ENCODE data around the gene APOH. TPM values are rescaled to one million over a fixed set of nuclear protein-coding genes. Genes with fewer than 3 reads are reported as not detected.

Gene APOH
- total RNA-seq, 1 experiment from 2014 or later, result 1.4 TPM

DNA sequence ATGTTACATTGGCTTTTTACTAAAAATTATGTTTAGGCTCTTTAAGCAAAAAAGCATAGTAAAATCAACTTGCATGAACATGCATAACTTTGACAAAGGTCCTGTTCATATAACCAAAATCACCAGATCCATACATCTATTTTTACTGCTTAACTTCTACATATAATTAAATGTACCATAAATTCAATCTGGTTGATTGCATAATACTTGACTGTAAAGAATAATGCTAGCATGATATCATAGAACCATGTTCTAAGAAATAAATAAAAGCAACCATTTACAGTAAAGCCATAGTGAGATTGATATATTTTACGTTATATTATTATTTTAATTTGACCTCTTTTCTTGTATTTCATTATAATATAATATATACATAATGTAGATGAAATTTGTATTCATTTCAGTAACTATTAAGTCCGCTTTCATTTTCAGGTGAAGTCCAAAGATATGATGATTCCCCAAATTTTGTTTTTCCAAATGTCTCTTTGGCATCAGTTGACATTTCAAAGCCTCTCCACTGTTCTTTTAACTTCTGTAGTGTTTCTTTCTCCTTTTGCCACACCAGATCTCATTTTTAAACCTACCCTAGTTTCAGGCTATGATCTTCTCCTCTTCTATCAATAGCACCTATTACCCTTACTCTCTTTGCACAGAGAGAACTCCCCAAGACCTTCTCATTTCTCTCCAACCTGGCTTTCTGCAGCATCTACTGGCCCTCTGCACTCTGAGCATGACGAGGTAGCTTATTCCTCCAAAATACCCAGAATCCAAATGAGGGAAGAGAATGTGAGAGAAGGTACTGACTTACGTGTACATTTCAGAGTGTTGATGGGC lies 1.8 kb downstream of the APOH start:
- POLR2A ChIA-PET (ENCODE audit: low non-redundant PET), result no interaction called here
- Histone ChIP-seq H3K27me3 (replicated peaks; ENCODE audit: insufficient read depth, low read depth, low read length, poor library complexity) (no peaks in the 10 kb centered on the region), H3K9me3 (ENCODE audit: low read depth, low read length, poor library complexity, severe bottlenecking) (no peaks in the 10 kb centered on the region), H3K4me3 (ENCODE audit: low read depth, low read length, poor library complexity, severe bottlenecking) (no peak overlapping the region), H3K4me1 (ENCODE audit: insufficient read depth, low read length, poor library complexity, severe bottlenecking) (peaks cover 8% of the 10 kb centered on the region), H3K36me3 (ENCODE audit: insufficient read depth, low read length, poor library complexity, severe bottlenecking) (no peaks in the 10 kb centered on the region), H3K27ac (ENCODE audit: low read depth, low read length, poor library complexity, severe bottlenecking) (no peak overlapping the region)
- CTCF ChIA-PET, result no interaction called here
- intact Hi-C loops (cut with micrococcal nuclease; ENCODE audit: unreplicated experiment), result no loop called here
- DNase-seq (ENCODE audit: low spot score), result no peak
- no TSS peak for BruUV-seq (replicated peaks)
- TF ChIP-seq, protein P1, sequence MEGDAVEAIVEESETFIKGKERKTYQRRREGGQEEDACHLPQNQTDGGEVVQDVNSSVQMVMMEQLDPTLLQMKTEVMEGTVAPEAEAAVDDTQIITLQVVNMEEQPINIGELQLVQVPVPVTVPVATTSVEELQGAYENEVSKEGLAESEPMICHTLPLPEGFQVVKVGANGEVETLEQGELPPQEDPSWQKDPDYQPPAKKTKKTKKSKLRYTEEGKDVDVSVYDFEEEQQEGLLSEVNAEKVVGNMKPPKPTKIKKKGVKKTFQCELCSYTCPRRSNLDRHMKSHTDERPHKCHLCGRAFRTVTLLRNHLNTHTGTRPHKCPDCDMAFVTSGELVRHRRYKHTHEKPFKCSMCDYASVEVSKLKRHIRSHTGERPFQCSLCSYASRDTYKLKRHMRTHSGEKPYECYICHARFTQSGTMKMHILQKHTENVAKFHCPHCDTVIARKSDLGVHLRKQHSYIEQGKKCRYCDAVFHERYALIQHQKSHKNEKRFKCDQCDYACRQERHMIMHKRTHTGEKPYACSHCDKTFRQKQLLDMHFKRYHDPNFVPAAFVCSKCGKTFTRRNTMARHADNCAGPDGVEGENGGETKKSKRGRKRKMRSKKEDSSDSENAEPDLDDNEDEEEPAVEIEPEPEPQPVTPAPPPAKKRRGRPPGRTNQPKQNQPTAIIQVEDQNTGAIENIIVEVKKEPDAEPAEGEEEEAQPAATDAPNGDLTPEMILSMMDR (conservative IDR thresholded peaks at IDR 0.05; ENCODE audit: low read depth, low read length), result no peak
- TF ChIP-seq EZH2 (IDR thresholded peaks at IDR 0.05; ENCODE audit: borderline replicate concordance, low read depth, low read length, poor library complexity, severe bottlenecking), result no peak

DNA sequence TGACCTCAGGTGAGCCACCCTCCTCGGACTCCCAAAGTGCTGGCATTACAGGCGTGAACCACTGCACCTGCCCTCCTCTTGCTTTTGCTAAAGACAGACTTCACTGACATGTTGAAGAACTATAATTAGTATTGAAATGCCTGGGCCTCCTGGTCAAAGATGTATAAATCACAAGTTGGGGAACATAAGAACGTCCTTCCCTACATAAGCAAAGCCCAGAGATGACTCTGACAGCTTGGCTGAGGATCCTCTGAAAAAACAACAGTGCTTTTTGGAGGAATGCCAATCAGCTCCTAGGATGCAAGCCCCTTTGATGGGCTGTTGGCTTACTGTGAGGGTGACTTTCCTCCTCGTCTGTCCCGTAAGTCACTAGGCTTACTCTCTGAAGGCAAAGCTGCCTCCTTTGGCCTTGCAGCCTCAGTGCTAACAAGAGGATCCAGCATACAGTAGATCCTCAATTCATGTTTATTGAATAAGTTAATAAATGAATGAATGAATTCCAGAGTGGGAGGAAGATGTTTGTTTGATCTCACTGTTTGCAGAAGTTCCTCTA lies 6.3 kb downstream of the APOH start:
- no peak overlapping the region for H3K4me3 ChIP-seq (ENCODE audit: low read depth, low read length, poor library complexity, severe bottlenecking)
- H3K4me1 ChIP-seq (ENCODE audit: insufficient read depth, low read length, poor library complexity, severe bottlenecking), result peaks cover 17% of the 10 kb centered on the region
- no peaks in the 10 kb centered on the region for H3K36me3 ChIP-seq (ENCODE audit: insufficient read depth, low read length, poor library complexity, severe bottlenecking)
- POLR2A ChIA-PET (ENCODE audit: low non-redundant PET), result no interaction called here
- TF ChIP-seq EZH2 (IDR thresholded peaks at IDR 0.05; ENCODE audit: borderline replicate concordance, low read depth, low read length, poor library complexity, severe bottlenecking), result no peak
- TF ChIP-seq, protein P1 (conservative IDR thresholded peaks at IDR 0.05; ENCODE audit: low read depth, low read length), result no peak
- BruUV-seq (replicated peaks), result no TSS peak
- CTCF ChIA-PET, result no interaction called here
- H3K9me3 ChIP-seq (ENCODE audit: low read depth, low read length, poor library complexity, severe bottlenecking), result no peaks in the 10 kb centered on the region
- H3K27me3 ChIP-seq (replicated peaks; ENCODE audit: insufficient read depth, low read depth, low read length, poor library complexity), result no peaks in the 10 kb centered on the region
- intact Hi-C loops (cut with micrococcal nuclease; ENCODE audit: unreplicated experiment), result no loop called here
- DNase-seq (ENCODE audit: low spot score), result no peak
- peak overlapping the region; percentile 75 for H3K27ac ChIP-seq (ENCODE audit: low read depth, low read length, poor library complexity, severe bottlenecking)

DNA sequence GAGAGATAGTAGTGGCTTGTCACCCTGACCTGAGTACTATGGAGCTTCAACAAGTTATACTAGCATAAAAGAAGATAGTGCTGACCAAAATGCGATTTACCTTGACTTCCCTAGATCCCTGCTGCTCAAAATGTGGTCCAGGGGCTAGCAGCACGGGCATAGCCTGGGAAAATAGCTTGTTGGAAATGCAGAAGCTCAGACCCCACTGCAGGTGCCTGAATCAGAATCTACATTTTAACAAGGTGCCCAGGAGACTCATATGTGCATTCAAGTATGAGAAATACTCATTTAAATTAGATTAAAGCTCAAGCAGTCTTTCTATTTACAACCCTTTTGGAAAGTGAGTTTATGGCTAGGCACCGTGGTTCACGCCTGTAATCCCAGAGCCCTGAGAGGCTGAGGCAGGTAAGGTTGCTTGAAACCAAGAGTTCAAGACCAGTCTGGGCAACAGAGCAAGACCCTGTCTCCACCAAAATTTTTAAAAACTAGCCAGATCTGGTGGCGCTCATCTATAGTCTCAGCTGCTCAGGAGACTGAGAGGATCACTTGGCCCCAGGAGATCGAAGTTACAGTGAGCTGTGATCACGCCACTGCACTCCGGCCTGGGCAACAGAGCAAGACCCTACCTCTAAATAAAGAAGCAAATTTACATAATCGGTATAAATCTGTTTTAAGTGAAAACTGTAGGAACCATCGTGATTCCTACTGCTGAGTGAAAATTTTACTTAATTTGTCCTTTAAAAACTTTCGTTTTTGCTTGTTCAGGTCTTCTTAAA lies 7.3 kb downstream of the APOH start:
- POLR2A ChIA-PET (ENCODE audit: low non-redundant PET), result no interaction called here
- no peak for TF ChIP-seq EZH2 (IDR thresholded peaks at IDR 0.05; ENCODE audit: borderline replicate concordance, low read depth, low read length, poor library complexity, severe bottlenecking)
- TF ChIP-seq, protein P1 (conservative IDR thresholded peaks at IDR 0.05; ENCODE audit: low read depth, low read length), result no peak
- intact Hi-C loops (cut with micrococcal nuclease; ENCODE audit: unreplicated experiment), result no loop called here
- no peak overlapping the region for H3K4me3 ChIP-seq (ENCODE audit: low read depth, low read length, poor library complexity, severe bottlenecking)
- no peak for DNase-seq (ENCODE audit: low spot score)
- peaks cover 17% of the 10 kb centered on the region for H3K4me1 ChIP-seq (ENCODE audit: insufficient read depth, low read length, poor library complexity, severe bottlenecking)
- CTCF ChIA-PET, result no interaction called here
- H3K27ac ChIP-seq (ENCODE audit: low read depth, low read length, poor library complexity, severe bottlenecking), result peak overlapping the region; percentile 75
- no peaks in the 10 kb centered on the region for H3K9me3 ChIP-seq (ENCODE audit: low read depth, low read length, poor library complexity, severe bottlenecking)
- no peaks in the 10 kb centered on the region for H3K27me3 ChIP-seq (replicated peaks; ENCODE audit: insufficient read depth, low read depth, low read length, poor library complexity)
- no peaks in the 10 kb centered on the region for H3K36me3 ChIP-seq (ENCODE audit: insufficient read depth, low read length, poor library complexity, severe bottlenecking)
- no TSS peak for BruUV-seq (replicated peaks)
